MCF 10A (cell line): ENCODE results near the gene BACE1. TPM values are rescaled to one million over a fixed set of nuclear protein-coding genes. Genes with fewer than 3 reads are reported as not detected.

Source experiments
- BruUV-seq: library from RNA; stranded (reverse); fragments of 400-500 nt; replicated peaks from 2 replicates; lab custom pipeline; 2021; lab: Mats Ljungman, UMichigan
- CTCF ChIA-PET: fragments of 300-600 bp; sonication (Branson Sonifier 250); formaldehyde crosslinking; extraction: SDS; loops from one replicate; lab custom pipeline; 2021; ENCODE audit warnings: antibody characterized with exemption, inconsistent platforms; lab: Yijun Ruan, JAX
- POLR2A ChIA-PET: fragments of 300-600, 350-650 bp; sonication (Branson Sonifier 250); formaldehyde crosslinking; extraction: SDS; loops from one replicate; lab custom pipeline; 2020; ENCODE audit warnings: antibody characterized with exemption, inconsistent platforms; lab: Yijun Ruan, JAX
- DNase-seq: peaks from one replicate; pipeline ENCODE4 v3.0.0-alpha.2; 2018; ENCODE audit not compliant: unreplicated experiment
- H3K27ac Mint-ChIP-seq: one replicate; pipeline ENCODE4 v1.8.0; 2022; ENCODE audit warnings: mild to moderate bottlenecking, low read depth, mixed read lengths; ENCODE audit not compliant: unreplicated experiment
- H3K27me3 Mint-ChIP-seq: one replicate; pipeline ENCODE4 v1.8.0; 2022; ENCODE audit warnings: mixed read lengths; ENCODE audit not compliant: insufficient read depth, unreplicated experiment
- H3K36me3 Mint-ChIP-seq: one replicate; pipeline ENCODE4 v1.8.0; 2022; ENCODE audit warnings: mild to moderate bottlenecking, moderate library complexity, mixed read lengths; ENCODE audit not compliant: insufficient read depth, unreplicated experiment
- H3K4me1 Mint-ChIP-seq: one replicate; pipeline ENCODE4 v1.8.0; 2022; ENCODE audit warnings: mixed read lengths; ENCODE audit not compliant: insufficient read depth, unreplicated experiment
- H3K4me3 Mint-ChIP-seq: one replicate; pipeline ENCODE4 v1.8.0; 2022; ENCODE audit warnings: mild to moderate bottlenecking, moderate library complexity, mixed read lengths; ENCODE audit not compliant: unreplicated experiment
- H3K9me3 Mint-ChIP-seq: one replicate; pipeline ENCODE4 v1.8.0; 2022; ENCODE audit warnings: mixed read lengths; ENCODE audit not compliant: unreplicated experiment
- intact Hi-C: fragments of 100-400 bp; cut with micrococcal nuclease; formaldehyde crosslinking; loops from 2 replicates; pipeline ENCODE4 v1.14.1; 2022
- total RNA-seq: library from RNA; stranded (reverse); gene quantifications from 2 replicates; pipeline ENCODE4 v1.2.3, GENCODE V29; 2022
- TF ChIP-seq, protein P1 (sequence below): fragments of 200-600 bp; IDR thresholded peaks from one replicate; pipeline ENCODE4 v1.8.0; 2022; ENCODE audit warnings: antibody characterized with exemption, mild to moderate bottlenecking; ENCODE audit not compliant: unreplicated experiment

The BACE1 gene
- total RNA-seq, 1 experiment from 2014 or later: 15.8 TPM

- Mint-ChIP-seq H3K9me3 (no peaks in the 10 kb centered on the region), H3K4me3 (no peak overlapping the region), H3K36me3 (peaks cover 9% of the 10 kb centered on the region), H3K27me3 (no peaks in the 10 kb centered on the region), H3K4me1 (peaks cover 6% of the 10 kb centered on the region), H3K27ac (no peak overlapping the region)
- TF ChIP-seq, protein P1, sequence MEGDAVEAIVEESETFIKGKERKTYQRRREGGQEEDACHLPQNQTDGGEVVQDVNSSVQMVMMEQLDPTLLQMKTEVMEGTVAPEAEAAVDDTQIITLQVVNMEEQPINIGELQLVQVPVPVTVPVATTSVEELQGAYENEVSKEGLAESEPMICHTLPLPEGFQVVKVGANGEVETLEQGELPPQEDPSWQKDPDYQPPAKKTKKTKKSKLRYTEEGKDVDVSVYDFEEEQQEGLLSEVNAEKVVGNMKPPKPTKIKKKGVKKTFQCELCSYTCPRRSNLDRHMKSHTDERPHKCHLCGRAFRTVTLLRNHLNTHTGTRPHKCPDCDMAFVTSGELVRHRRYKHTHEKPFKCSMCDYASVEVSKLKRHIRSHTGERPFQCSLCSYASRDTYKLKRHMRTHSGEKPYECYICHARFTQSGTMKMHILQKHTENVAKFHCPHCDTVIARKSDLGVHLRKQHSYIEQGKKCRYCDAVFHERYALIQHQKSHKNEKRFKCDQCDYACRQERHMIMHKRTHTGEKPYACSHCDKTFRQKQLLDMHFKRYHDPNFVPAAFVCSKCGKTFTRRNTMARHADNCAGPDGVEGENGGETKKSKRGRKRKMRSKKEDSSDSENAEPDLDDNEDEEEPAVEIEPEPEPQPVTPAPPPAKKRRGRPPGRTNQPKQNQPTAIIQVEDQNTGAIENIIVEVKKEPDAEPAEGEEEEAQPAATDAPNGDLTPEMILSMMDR: no peak
- CTCF ChIA-PET: interaction anchor here (0.9 kb wide), 1 partner anchor 17 kb away, joined by 3 read pairs; no protein-coding TSS in a partner anchor
- intact Hi-C loops: no loop called here
- POLR2A ChIA-PET: no interaction called here
- BruUV-seq: no TSS peak
- no peak for DNase-seq
These were observed 13.0 kb downstream of the BACE1 start for GRCh38 chr11:117303101-117303500.

DNA sequence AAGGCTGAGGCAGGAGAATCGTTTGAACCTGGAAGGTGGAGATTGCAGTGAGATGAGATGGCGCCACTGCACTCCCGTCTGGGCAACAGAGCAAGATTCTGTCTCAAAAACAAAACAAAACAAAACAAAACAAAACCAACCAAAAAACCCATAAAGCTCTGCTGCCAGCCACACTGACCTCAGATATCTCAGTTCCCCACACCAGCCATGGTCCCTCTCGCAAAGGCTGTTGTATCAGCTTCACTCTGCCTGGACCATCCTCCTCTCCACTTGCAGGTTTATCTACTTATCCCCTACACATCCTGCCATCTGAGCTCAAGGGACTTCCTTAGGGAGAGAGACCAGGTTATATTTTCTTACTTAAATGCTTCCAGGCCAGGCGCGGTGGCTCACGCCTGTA is 13.8 kb downstream of the BACE1 start:
- peaks cover 9% of the 10 kb centered on the region for H3K36me3 Mint-ChIP-seq
- no peaks in the 10 kb centered on the region for H3K27me3 Mint-ChIP-seq
- no peaks in the 10 kb centered on the region for H3K9me3 Mint-ChIP-seq
- H3K4me1 Mint-ChIP-seq: peaks cover 6% of the 10 kb centered on the region
- no peak for DNase-seq
- ChIA-PET CTCF (no interaction called here), POLR2A (no interaction called here)
- H3K4me3 Mint-ChIP-seq: no peak overlapping the region
- H3K27ac Mint-ChIP-seq: no peak overlapping the region
- intact Hi-C loops: no loop called here
- TF ChIP-seq, protein P1: no peak
- no TSS peak for BruUV-seq

DNA sequence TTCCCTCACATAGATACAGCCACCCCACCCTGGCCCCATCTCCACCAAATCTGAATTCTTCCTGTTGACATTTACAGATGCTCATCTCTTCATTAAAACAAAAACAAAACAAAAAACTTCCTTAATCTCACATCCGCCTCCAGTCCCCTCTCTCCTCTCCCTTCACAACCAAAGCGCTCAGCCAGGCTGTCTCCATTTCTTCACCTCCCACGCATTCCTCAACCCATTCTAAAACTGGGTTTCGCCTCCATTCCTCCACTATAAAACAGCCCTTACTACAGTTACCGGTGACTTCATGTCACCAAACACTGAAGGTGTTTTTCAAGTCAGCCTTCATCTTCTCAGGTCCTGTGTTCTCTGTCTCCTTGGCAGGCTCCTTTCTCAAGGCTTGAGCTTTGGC is 15.3 kb downstream of the BACE1 start:
- ChIA-PET CTCF (no interaction called here), POLR2A (no interaction called here)
- TF ChIP-seq, protein P1: no peak
- no peaks in the 10 kb centered on the region for H3K27me3 Mint-ChIP-seq
- peaks cover 9% of the 10 kb centered on the region for H3K36me3 Mint-ChIP-seq
- BruUV-seq: no TSS peak
- H3K4me1 Mint-ChIP-seq: peaks cover 6% of the 10 kb centered on the region
- intact Hi-C loops: no loop called here
- H3K27ac Mint-ChIP-seq: no peak overlapping the region
- no peaks in the 10 kb centered on the region for H3K9me3 Mint-ChIP-seq
- no peak overlapping the region for H3K4me3 Mint-ChIP-seq
- no peak for DNase-seq

DNA sequence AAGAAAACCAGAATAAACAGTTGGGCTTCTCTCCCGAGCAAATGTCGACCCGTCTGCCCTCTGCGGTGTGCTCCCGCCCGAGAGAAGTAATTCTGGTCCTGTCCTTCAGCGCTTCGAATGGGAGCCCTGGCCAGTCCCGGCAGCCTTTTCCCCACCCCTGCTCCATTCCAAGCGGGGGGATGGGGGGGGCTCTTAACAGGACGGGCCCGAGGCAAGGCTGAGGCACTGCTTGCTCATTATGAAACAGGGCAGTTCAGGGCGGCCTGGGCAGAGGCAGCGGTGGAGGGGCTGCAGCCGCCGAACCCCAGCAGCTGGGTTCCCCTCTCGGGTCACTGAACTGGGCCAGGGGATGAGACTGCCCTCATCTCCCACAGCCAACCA is 15.8 kb downstream of the BACE1 start:
- ChIA-PET CTCF (no interaction called here), POLR2A (no interaction called here)
- Mint-ChIP-seq H3K4me3 (no peak overlapping the region), H3K36me3 (peaks cover 9% of the 10 kb centered on the region), H3K27me3 (no peaks in the 10 kb centered on the region), H3K4me1 (peaks cover 6% of the 10 kb centered on the region), H3K9me3 (no peaks in the 10 kb centered on the region), H3K27ac (no peak overlapping the region)
- TF ChIP-seq, protein P1: no peak
- BruUV-seq: no TSS peak
- no peak for DNase-seq
- intact Hi-C loops: no loop called here
